Gastrocnemius medialis (tissue), 4 donors: ENCODE measurements around the gene RFPL2. TPM values are rescaled to one million over a fixed set of nuclear protein-coding genes. Genes with fewer than 3 reads are reported as not detected.
"Not testable (repeated sequence)": the region's sequence is repeated elsewhere in the genome, so short reads cannot be mapped to it uniquely, and the experiment has no call there.

Experiments used
- ATAC-seq, 2 donors: fragments of 150-250 bp; one replicate each; pipeline ENCODE4 v1.9.1; 2016
- DNase-seq, 2 donors: peaks; one replicate each; pipeline ENCODE4 v3.0.0-alpha.2; 2019
- H3K27ac ChIP-seq, 4 donors: fragments of 200-600 bp; sonication (generic); 1 replicate in 1 of 4; 2 replicates in 3 of 4; pipeline ENCODE4 v1.5.1; 2016 to 2018; ENCODE audit warnings: mild to moderate bottlenecking in 2 of 4, moderate library complexity in 1 of 4
- H3K27me3 ChIP-seq, 3 donors: fragments of 200-600 bp; sonication (generic) in 2 of 3; 1 replicate in 1 of 3; 2 replicates in 2 of 3; pipeline versions ENCODE4 v1.5.1 to v1.6.0; 2016 to 2019; ENCODE audit warnings: mild to moderate bottlenecking in 1 of 3, moderate library complexity in 1 of 3
- H3K36me3 ChIP-seq, 2 donors: fragments of 200-600 bp; sonication (generic) in 1 of 2; one replicate each; pipeline ENCODE4 v1.5.1; 2017 to 2018
- H3K4me1 ChIP-seq, 2 donors: fragments of 200-600 bp; sonication (generic) in 1 of 2; one replicate each; pipeline ENCODE4 v1.5.1; 2016 to 2017; ENCODE audit warnings: mild to moderate bottlenecking in 2 of 2
- H3K4me3 ChIP-seq, 4 donors: fragments of 200-600 bp; sonication (generic) in 3 of 4; 1 replicate in 1 of 4; 2 replicates in 3 of 4; pipeline ENCODE4 v1.5.1; 2016 to 2019; ENCODE audit warnings: mild to moderate bottlenecking in 2 of 4
- H3K9me3 ChIP-seq, 3 donors: fragments of 200-600 bp; sonication (generic) in 2 of 3; 1 replicate in 1 of 3; 2 replicates in 2 of 3; pipeline ENCODE4 v1.5.1; 2016 to 2019
- CTCF ChIP-seq, 5 experiments: fragments of 450-650 bp in 3 of 5; fragments of 200-600 bp in 2 of 5; sonication (generic) in 2 of 5; IDR thresholded peaks in 4 of 5; conservative IDR thresholded peaks in 1 of 5; 1 replicate in 4 of 5; 2 replicates in 1 of 5; pipeline ENCODE4 v1.5.1; 2016 to 2019; ENCODE audit warnings: antibody characterized with exemption in 5 of 5, mild to moderate bottlenecking in 3 of 5, moderate library complexity in 3 of 5
- POLR2A ChIP-seq, 2 donors: fragments of 450-650 bp; IDR thresholded peaks; one replicate each; pipeline ENCODE4 v1.6.1; 2017; ENCODE audit warnings: antibody characterized with exemption in 2 of 2, mild to moderate bottlenecking in 2 of 2, moderate library complexity in 2 of 2
- in situ Hi-C, 4 donors: fragments of 200-750 bp; cut with MboI; loops; one replicate each; pipeline versions ENCODE4 v1.15.0 to v1.8.0; 2017; ENCODE audit warnings: low sequenced_read_pairs in 4 of 4
- intact Hi-C: fragments of 100-400 bp; cut with DNase I; formaldehyde crosslinking; loops from one replicate; pipeline ENCODE4 v1.15.1; 2023; ENCODE audit warnings: low total_unique reads
- total RNA-seq, 4 donors: library from RNA; depleted of rRNA; stranded (reverse); fragments of >200 nt; gene quantifications; one replicate each; pipeline versions ENCODE4 v1.1.0 to v1.2.3, GENCODE V29; 2016

Gene RFPL2
- total RNA-seq, 4 donors from 2014 or later = not detected

- Histone ChIP-seq H3K4me1 (peaks cover 0 to 5% of the 10 kb centered on the region in 2 donors), H3K4me3 (no peak overlapping the region), H3K27ac (no peak overlapping the region), H3K36me3 (no peaks in the 10 kb centered on the region), H3K27me3 (peaks cover 19 to 35% (median 19%) of the 10 kb centered on the region in 3 donors), H3K9me3 (no peaks in the 10 kb centered on the region)
- ATAC-seq = no peak
- no peak for DNase-seq
- intact Hi-C loops = no loop called here
- in situ Hi-C loops = no loop called here
- TF ChIP-seq CTCF (IDR thresholded peaks at IDR 0.05 in 4 of 5, conservative IDR thresholded peaks at IDR 0.05 in 1 of 5) (no peak), POLR2A (IDR thresholded peaks at IDR 0.05) (no peak)
These were observed 4.1 kb downstream of the RFPL2 start for GRCh38 chr22:32200752-32201151.

GRCh38 chr22:32199961-32200360 lies 4.9 kb downstream of the RFPL2 start:
- in situ Hi-C loops (no loop called here), intact Hi-C loops (no loop called here)
- Histone ChIP-seq H3K36me3 (no peaks in the 10 kb centered on the region), H3K27ac (no peak overlapping the region), H3K4me3 (no peak overlapping the region), H3K9me3 (no peaks in the 10 kb centered on the region), H3K27me3 (peaks cover 18 to 32% (median 19%) of the 10 kb centered on the region in 3 donors), H3K4me1 (peaks cover 0 to 5% of the 10 kb centered on the region in 2 donors)
- DNase-seq (no peak), ATAC-seq (no peak)
- TF ChIP-seq CTCF (IDR thresholded peaks at IDR 0.05 in 4 of 5, conservative IDR thresholded peaks at IDR 0.05 in 1 of 5) (no peak), POLR2A (IDR thresholded peaks at IDR 0.05) (no peak)

- H3K4me1 ChIP-seq = peaks cover 0 to 5% of the 10 kb centered on the region in 2 donors
- H3K36me3 ChIP-seq = no peaks in the 10 kb centered on the region
- no peaks in the 10 kb centered on the region for H3K9me3 ChIP-seq
- H3K27ac ChIP-seq = no peak overlapping the region
- no peak overlapping the region for H3K4me3 ChIP-seq
- H3K27me3 ChIP-seq = peaks cover 15 to 25% (median 15%) of the 10 kb centered on the region in 3 donors
- DNase-seq = no peak
- in situ Hi-C loops = no loop called here
- intact Hi-C loops = no loop called here
- no peak for ATAC-seq
- TF ChIP-seq CTCF (IDR thresholded peaks at IDR 0.05 in 4 of 5, conservative IDR thresholded peaks at IDR 0.05 in 1 of 5) (no peak), POLR2A (IDR thresholded peaks at IDR 0.05) (no peak)
These were observed 5.5 kb downstream of the RFPL2 start for GRCh38 chr22:32199341-32199740.

DNA sequence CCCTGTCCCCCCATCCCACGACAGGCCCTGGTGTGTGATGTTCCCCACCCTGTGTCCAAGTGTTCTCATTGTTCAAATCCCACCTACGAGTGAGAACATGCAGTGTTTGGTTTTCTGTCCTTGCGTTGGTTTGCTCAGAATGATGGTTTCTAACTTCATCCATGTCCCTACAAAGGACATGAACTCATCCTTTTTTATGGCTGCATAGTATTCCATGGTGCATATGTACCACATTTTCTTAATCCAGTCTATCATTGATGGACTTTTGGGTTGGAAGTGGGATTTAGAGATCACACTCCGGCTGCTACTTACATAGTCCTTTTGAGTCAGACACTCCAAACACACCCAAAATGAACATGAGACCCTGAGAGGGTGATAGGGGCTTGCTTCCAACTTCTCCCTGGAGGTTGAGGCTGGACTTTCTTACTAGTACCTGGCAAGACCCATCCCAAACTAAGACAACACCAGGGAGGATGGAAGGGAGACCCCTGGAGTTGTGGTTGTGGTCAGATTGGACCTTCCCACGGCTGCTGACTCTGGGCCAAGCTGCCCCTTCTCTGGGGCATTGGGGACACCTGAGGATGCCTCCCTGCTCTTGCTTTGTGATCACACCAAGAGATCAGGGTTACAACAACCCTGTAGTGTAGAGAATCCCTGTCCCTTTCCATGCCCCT lies 7.2 kb downstream of the RFPL2 start:
- ATAC-seq, DNase-seq, H3K36me3 ChIP-seq, H3K4me1 ChIP-seq, H3K27me3 ChIP-seq, H3K4me3 ChIP-seq, intact Hi-C loops, H3K27ac ChIP-seq, in situ Hi-C loops, H3K9me3 ChIP-seq: not testable (repeated sequence)

DNA sequence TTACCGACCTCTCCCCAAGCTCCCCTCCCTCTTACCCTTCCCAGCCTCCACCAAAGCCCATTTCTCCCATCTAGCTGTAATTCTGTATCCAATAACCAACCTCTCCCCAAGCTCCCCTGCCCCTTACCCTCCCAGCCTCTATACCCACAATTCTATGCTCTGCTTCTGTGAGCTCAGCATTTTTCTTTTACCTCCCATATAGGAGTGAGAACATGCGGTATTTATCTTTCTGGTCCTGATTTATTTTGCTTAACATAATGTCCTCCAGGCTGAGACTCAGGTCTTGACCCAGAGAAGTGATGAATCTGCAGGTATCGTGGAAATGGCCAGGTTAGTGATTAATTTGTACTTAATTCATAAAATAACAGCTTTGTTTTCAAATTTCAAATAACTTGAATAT lies 9.0 kb downstream of the RFPL2 start:
- DNase-seq, intact Hi-C loops, H3K4me3 ChIP-seq, H3K36me3 ChIP-seq, H3K4me1 ChIP-seq, in situ Hi-C loops, ATAC-seq, H3K9me3 ChIP-seq, H3K27ac ChIP-seq, H3K27me3 ChIP-seq: not testable (repeated sequence)

- DNase-seq, intact Hi-C loops: not testable (repeated sequence)
These were observed 11.5 kb downstream of the RFPL2 start for GRCh38 chr22:32193346-32193745.

DNA sequence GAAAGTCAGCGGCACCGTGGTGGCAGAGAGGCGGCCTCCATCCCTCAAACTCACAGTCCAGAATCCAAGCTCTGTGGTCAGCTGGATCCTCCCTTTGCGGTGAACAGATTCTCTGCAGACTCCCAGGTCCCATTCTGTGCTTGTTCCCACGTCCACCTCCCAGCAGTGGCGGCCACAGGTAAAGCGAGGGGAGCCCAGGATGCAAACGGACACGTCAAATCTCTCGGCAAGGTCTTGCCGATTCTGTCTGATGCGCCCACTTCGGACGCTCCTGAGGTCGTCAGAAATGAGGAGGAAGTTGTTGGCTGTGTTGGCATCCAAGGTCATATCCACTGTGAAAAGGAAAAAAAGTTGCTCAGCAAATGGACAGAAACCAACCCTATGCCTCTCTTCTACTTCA lies 13.9 kb downstream of the RFPL2 start:
- H3K4me3 ChIP-seq, H3K4me1 ChIP-seq, H3K27me3 ChIP-seq, in situ Hi-C loops, H3K27ac ChIP-seq, ATAC-seq, H3K36me3 ChIP-seq, intact Hi-C loops, H3K9me3 ChIP-seq, DNase-seq: not testable (repeated sequence)

More at GRCh38 chr22:32193346-32193745, 11.5 kb downstream of the RFPL2 start:
- H3K27me3 ChIP-seq, H3K27ac ChIP-seq, ATAC-seq, H3K4me3 ChIP-seq, in situ Hi-C loops, H3K36me3 ChIP-seq, H3K4me1 ChIP-seq, H3K9me3 ChIP-seq: not testable (repeated sequence)
